AG08395 (cell line): ENCODE results near the gene TEX264.

Experiments
- DNase-seq: peaks from one replicate; pipeline ENCODE4 v3.0.0; 2012; ENCODE audit warnings: mixed read lengths, low spot score

The TEX264 gene

DNA sequence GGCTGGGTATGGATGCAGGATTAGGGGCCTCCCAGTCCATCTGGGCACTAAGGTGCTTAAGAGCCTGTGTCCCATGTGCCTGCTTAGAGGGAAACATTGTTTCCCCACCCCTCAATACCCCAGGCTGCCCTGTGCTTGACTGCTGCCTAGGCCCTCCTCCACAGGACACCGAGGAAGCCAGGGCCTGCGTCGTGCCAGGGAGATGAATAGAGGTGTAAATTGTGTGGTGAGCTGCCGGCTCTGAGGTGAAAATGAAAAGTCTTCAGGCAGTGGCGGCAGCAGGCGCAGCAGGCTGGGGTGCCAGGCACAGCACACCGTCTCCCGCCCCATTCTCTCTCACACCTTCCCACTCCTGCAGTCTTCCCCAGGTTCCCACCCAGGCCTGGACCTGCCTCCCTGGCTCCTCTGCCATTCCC is 21.9 kb downstream of the TEX264 start:
- DNase-seq = no peak

DNA sequence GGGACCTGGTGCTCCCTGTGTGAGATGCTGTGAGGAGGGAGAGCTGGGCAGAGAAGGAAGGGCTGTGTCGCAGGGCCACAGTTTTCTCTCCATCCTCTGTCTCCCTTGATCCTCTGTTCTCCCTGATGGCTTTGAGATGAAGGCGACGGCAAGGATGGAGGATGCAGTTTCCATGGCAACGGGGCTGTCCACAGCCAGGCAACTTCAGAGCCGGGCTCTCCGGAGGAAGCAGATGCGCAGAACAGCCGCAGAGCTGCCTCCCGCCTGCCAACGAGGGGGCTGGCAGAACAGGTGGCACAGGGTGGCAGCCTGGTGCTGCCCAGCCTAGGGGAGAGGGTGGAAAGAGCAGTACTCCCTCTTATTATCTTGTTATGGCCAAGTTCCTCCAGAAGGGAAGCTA is 25.9 kb downstream of the TEX264 start:
- DNase-seq = no peak

DNA sequence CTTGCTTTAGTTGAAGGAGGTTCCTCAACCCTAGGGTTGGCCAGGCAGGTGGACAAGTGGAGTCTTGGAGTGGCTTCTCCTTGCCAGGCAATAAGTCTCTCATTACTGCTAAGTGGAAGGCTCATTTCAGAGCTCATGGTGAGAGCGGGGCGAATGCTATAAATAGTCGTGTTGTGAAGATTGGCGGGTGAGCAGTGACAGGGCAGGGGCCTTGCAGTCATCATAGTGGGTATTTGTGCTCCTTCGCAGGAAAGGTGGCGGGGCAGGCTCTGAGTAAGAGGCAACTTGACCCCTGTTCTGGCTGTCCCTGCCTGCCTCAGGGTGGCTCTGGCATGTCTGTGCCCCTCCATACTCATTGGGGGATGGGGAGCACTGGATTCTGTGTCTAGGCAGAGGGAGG is 27.2 kb downstream of the TEX264 start:
- DNase-seq = no peak

DNA sequence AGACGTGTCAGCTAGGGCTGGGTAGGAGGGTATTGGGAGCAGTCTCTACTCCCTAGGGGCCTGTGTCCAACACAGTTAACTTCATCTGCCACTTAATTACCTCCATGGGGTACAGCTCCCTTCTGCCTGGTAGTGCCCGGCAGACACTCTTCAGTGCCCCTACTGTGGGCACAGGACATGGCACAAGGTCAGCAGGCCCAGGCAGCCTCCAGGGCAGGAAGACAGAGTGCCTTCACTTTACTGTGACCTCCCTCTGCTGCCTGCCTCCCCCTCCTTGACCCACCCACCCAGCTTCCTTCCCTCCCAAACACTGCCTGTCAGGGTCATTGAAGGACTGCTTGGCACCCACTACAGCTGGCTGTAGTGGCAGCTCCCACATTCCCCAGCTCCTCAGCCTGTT is 29.4 kb downstream of the TEX264 start:
- no peak for DNase-seq

DNA sequence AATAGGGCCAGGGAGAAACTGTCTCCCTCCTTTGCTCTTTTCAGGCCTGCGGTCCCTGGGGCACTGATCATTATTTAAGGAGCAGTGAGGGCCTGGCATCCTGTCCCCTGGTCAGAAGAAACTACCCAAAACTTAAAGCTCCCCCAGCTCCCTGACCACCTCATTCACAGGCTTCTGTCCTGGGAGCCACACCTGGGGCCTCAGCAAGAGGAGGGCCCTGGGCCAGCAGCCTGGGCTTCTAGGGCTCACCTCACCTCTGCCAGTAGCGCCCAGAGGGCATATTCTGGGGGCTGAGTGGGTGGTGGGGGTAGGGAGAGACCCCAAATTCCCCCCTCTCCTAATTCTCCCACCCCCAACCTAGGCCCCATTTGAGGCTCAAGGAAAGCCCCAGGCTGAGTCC is 31.1 kb downstream of the TEX264 start:
- no peak for DNase-seq

DNA sequence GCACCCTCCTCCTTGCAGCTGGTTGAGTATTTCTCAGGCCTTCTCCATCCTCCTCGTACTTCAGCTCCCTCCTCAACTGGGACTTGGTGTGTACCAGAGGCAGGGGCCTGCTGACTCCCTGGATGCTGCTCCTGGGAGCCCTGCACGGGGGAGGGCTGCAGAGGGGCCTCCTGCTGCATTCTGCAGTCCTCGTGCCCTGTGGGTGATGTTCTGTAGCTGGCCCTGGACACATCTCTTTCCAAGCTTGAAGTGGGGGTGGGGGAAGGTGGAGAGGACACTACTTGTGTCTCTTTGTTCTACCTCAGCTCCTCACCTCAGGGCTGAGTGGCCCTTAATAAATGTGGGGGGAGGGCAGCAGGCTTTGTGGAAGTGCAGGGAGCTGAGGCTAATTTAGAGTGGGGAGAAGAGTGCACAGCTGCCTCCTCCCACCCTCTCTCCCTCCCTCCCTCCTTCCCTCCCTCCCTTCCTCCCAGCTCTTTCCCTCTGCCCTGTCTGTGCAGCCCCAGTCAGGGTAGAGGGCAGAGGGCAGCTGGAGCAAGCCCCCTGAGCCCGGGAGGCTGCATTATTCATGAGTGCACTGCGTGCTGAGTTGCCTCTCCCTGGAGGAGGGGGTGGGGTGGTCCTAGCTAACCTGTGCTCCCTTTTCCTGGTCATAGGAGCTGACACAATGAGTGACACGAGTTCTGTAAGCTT is 32.2 kb downstream of the TEX264 start:
- DNase-seq = no peak

DNA sequence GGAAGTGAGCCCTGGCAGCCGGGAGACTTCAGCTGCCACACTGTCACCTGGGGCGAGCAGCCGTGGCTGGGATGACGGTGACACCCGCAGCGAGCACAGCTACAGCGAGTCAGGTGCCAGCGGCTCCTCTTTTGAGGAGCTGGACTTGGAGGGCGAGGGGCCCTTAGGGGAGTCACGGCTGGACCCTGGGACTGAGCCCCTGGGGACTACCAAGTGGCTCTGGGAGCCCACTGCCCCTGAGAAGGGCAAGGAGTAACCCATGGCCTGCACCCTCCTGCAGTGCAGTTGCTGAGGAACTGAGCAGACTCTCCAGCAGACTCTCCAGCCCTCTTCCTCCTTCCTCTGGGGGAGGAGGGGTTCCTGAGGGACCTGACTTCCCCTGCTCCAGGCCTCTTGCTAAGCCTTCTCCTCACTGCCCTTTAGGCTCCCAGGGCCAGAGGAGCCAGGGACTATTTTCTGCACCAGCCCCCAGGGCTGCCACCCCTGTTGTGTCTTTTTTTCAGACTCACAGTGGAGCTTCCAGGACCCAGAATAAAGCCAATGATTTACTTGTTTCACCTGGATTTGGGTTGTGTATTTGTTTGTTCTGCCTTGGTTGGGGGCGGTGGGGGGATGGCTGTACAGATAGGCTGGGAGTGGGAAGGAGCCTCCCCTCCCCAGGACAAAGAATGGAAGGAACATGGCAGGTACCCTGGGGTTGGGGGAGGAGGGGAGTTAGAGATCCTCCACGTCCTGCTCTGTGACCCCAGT is 32.9 kb downstream of the TEX264 start:
- DNase-seq = no peak

DNA sequence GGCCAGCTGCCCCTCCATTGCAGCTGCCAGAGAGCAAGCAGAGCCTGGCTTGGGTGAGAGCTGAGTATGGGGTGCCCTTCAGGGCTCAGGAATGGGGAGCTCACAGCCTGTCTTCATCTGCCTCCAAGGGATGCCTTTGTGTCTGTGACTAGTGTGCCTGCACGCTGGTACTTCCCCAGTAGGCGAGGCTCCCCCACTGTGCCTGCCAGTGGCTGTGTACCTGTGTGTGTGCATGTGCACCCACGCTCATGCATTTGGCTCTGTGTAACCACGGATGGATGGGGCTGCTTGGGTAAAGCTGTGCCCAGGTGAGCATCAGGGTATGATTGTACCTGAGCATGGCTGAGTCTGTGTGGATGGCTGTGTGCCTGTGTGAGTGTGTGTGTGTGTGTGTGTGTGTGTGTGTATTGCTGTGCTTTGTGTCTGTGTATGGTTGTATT is 33.5 kb downstream of the TEX264 start:
- DNase-seq = no peak

DNA sequence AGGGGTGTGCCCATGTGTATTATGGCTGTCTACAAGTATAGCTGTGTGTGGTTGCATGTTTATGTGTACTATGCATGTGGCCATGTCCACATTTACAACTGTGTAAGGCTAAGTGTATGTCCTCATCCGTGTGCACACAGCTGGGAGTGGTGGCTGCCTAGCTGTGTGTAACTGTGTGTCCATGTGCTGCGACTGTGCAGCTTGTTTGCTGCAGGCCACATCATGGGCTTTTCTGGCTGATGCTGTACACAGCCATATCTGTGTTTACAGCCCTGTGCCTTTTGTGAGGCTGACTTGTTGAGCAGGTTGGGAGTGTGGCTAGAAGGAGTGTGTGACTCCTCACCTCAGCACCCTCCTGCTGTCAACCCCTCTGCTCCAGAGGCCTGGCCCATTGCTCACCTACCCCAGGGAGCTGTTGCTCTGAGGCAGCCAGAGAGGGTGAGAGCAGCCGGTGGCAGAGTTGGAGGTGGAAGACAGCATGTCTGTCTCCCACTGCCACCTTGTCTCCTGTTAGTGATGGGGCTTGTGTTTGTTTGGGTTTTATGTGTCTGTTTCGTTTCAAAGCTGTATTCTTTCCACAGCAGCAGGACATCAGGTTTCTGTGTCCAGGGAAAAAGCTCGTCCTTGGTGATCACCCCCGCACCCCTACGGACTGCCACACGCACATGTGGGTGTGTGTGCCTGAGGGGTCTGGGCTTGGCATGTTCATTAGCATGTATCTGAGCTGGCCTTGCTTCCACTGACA is 34.4 kb downstream of the TEX264 start:
- DNase-seq = no peak

DNA sequence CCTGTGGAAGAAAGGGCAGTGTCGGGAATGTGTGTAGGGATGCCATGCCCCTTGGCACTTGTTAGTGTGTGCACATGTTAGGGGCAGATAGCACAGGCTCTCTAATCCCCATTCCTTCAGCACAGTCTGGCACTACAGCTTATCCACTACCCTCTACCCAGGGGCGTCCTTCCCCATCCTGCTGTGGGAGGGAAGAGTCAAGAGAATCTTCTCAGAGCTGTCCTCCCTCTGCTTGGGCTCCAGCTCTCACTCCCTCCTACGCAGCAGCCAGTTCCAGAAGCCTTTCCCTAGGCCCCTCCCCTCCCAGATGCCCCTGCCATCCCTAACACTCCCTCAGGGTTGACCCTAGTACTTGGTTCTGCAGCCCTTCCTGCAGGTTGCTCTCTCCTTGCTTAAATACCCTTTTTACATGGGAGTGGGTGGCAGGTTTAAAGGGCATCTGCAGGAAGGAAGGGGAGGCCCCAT is 35.0 kb downstream of the TEX264 start:
- DNase-seq = no peak

DNA sequence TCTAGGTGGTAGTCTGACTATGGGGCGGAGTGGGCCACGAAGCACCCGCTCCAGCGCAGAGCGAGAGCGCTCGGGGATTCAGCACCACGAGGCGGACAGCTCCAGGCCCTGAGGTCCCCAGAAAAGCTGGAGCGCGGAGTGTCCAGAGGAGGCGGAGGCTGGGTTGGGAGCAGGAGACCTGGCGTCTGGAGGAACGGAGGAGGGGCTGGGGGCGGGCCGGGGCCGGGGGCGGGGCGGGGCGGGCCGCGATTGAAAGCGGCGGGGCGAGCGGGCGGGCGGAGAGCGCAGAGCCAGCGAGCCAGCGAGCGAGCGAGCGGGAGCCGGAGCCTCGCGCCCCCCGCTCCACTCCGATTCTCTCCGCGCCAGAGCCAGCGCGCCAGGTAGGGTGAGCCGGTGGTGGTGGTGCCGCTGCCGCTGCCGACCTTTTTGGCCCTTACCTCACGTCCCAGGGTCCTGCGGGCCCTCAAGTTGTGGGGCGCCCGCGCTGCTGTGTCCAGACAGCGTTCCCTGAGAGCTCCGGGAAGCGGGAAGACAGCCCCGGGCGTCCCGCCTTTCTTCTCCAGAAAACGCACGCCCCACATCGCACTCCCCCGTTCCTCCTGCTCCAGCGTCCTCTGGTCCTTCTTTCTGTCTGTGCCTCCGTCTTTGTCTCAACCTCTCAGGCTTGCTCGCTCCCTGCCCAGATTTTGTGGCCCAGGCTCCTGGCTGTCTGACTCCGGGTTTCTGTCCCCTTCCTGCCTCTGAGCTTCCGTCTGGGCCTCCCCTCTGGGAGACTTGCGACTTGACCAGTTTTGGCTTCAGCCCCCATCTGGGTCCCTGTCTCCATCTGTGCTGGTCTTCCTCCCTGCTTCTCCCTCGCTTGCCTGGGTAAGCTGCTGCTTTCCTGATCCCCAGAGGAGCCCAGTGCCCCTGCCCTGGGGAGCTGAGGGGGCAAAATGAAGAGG is 36.0 kb downstream of the TEX264 start, which contains the start of gene GRM2:
Gene GRM2, plus strand, starts transcription at position 281 of the 944 bp plus-strand sequence. CDS start 1,916 bp downstream, outside the sequence.
- peak; percentile 92 for DNase-seq

DNA sequence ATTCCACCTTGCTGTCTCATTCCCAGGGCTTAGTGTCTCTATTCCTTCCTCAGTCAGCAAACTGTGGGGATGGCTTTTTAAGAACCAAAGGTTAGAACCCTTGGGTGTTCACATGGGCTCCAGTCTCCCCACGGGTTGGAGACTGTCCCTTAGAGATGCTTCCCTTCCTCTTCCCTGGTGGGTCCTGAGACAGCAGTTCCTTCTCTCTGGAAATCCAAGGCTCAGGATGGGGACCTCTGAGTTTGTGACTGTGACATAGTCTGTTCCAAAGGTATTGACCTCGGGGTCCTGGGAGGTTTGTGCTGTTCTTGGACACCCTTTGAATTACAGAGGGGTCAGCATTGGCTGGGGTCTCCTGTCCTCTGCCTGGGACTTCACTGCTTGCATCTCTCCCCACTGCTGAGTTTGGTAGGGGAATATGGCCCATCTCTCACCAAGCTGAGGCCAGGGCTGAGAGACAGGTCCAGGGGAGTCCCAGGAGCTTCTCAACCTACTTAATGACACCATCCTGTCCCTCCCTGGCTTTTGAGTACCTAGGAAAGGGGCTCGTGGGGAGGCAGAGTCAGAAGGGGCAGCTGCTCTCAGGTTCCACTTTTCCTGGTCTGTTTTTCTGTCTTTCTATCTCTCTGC is 37.3 kb downstream of the TEX264 start:
- no peak for DNase-seq

DNA sequence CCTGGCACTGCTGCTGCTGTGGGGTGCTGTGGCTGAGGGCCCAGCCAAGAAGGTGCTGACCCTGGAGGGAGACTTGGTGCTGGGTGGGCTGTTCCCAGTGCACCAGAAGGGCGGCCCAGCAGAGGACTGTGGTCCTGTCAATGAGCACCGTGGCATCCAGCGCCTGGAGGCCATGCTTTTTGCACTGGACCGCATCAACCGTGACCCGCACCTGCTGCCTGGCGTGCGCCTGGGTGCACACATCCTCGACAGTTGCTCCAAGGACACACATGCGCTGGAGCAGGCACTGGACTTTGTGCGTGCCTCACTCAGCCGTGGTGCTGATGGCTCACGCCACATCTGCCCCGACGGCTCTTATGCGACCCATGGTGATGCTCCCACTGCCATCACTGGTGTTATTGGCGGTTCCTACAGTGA is 38.0 kb downstream of the TEX264 start:
- no peak for DNase-seq

DNA sequence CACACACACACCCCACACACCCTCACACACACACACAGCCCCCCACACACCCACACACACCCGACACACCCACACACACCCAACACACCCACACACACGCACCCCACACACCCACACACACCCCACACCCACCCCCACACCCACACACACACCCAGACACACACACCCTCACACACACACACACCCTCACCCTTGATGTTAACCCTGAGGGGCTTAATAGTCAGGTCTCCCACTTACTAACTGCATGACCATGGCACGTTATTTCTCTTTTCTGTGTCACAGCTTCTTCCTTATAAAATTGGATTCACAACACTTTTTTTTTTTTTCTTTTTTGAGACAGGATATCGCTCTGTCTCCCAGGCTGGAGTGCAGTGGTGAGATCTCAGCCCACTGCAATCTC is 38.6 kb downstream of the TEX264 start:
- no peak for DNase-seq

DNA sequence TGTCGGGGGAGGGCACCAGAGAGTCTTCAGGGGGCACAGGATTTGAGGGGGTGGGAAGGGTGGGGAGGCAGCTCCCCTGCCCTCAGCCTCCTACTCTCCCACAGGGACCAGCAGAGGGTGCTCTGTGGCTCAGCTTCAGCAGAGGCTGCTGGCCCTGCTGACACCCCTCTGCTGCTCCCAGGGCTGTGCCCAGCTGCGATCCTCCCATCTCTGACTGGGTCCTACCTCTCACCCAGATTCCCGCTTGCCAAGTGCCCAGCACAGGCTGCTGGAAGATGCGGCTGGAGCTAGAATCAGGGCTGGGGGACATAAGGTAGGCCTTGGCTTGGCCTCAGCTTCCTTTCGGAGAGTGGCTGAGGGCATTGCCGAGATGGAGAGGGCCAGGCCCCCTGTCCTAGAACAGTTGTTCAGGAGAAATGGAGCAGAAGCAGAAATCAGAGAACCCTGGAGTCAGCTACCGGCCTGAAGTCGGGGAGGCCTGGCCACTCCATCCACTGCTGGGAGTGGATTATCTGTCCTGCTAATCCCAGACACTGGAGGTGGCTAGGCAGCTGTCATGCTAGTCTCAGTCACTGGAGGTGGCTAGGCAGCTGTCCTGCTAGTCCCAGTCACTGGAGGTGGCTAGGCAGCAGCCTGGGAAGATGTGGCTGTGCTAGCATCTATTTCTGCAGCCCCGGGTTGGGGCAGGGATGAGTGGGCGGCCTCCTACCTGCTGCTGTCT is 39.7 kb downstream of the TEX264 start:
- no peak for DNase-seq

DNA sequence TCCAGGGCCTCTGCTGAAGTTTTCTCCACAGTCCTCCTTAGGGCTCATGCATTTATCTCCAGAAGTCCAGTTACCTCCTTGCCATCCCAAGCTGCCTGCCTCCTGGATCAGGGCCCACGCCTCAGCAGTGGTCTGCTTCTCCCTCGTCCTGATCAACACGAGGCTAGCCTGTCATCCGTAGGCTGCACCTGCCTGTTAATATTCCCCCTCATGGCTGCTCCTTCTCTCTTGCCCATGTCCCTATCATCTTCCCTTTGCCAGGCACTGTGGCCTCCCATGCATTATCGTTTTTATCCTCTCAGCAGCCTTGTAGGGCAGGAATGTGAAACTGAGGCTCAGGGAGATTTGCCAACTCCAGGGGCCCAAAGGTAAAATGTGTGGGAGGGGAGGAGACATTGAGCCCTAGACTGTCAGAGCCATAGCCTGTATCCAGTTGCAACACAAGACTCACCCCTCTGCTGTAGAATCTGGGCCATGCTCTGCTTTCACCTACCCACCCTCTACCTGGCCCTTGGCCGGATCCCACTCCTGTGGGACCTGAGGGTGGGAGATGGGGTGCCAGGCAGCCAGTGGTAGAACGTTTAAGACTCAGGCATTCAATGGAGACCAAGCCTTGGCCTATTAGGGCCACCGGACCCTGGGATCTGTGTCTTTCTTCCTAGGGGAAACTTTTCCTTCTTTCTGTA is 40.4 kb downstream of the TEX264 start:
- DNase-seq = no peak

DNA sequence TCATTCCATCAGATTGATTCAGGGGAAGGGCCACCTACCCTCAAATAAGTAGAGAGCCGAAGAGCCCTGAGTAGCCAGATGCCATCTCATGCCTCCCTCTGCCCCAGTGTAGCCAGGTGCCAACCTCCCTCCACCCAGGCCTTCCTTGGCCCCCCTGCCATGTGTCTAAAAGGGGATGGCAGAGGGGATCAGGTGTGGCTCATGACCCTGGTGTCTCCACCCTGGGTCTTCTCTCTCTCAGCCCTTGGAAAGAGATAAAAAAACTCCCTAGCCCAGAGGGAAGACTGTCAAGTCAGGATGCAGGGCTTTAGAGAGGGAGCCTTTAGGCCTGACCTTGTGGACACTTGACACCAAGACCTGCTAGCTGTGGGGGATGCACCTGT is 41.0 kb downstream of the TEX264 start:
- DNase-seq = no peak

DNA sequence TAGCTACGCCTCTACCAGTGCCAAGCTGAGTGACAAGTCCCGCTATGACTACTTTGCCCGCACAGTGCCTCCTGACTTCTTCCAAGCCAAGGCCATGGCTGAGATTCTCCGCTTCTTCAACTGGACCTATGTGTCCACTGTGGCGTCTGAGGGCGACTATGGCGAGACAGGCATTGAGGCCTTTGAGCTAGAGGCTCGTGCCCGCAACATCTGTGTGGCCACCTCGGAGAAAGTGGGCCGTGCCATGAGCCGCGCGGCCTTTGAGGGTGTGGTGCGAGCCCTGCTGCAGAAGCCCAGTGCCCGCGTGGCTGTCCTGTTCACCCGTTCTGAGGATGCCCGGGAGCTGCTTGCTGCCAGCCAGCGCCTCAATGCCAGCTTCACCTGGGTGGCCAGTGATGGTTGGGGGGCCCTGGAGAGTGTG is 41.5 kb downstream of the TEX264 start:
- DNase-seq = no peak

DNA sequence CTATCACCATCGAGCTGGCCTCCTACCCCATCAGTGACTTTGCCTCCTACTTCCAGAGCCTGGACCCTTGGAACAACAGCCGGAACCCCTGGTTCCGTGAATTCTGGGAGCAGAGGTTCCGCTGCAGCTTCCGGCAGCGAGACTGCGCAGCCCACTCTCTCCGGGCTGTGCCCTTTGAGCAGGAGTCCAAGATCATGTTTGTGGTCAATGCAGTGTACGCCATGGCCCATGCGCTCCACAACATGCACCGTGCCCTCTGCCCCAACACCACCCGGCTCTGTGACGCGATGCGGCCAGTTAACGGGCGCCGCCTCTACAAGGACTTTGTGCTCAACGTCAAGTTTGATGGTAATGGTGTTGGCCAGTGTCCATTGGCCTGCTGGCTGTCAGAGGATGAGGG is 41.9 kb downstream of the TEX264 start:
- DNase-seq = no peak
